ENCODE results near the gene CISD1. TPM values are rescaled to one million over a fixed set of nuclear protein-coding genes. Genes with fewer than 3 reads are reported as not detected.

The CISD1 gene
- total and polyA plus RNA-seq, 10 of the 15 experiments (the other 5 are each of a cell fraction or from before 2014, with no cell fraction given), result 23.0 to 162 (median 58.5) TPM

DNA sequence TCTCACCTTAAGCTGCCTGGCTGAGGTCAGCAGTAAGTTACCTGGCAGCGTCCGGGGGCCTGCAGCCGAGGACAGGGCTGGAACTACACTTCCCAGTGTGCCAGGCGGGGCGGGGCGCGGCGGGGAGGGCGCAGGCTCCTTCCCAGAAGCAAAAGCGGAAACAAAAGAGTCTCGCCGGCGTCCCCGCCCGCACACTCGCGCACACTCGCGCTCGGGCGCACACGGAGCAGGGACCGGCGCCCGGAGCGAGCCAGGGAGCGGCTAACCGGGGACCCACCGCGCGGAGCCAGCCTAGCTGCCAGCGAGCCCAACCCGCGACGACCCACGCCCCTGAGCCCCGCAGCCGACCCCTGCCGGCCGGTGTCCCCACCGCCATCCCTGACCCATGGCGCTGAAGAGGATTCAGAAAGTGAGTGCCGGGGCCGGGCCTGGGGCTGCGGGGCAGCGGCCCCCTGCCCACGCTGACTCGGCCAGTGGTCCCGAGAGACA is 65.9 kb downstream of the CISD1 start, which contains the start of gene UBE2D1 (continued):
- TF ChIP-seq, protein P1, sequence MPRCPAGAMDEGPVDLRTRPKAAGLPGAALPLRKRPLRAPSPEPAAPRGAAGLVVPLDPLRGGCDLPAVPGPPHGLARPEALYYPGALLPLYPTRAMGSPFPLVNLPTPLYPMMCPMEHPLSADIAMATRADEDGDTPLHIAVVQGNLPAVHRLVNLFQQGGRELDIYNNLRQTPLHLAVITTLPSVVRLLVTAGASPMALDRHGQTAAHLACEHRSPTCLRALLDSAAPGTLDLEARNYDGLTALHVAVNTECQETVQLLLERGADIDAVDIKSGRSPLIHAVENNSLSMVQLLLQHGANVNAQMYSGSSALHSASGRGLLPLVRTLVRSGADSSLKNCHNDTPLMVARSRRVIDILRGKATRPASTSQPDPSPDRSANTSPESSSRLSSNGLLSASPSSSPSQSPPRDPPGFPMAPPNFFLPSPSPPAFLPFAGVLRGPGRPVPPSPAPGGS (IDR thresholded peaks at IDR 0.05; ENCODE audit: borderline replicate concordance, insufficient read depth, low read depth, low read length, poor library complexity, severe bottlenecking), result no peak
- TF ChIP-seq POLR2AphosphoS5 (IDR thresholded peaks at IDR 0.05; ENCODE audit: low read length) (peak; percentile 91), HDAC6 (IDR thresholded peaks at IDR 0.05; ENCODE audit: unreplicated experiment) (peak; percentile 81), RCOR1 (conservative IDR thresholded peaks at IDR 0.05; ENCODE audit: low read depth, low read length) (no peak), POLR2A (IDR thresholded peaks at IDR 0.05; ENCODE audit: low read depth, low read length) (peak; percentile 99), SIN3A (IDR thresholded peaks at IDR 0.05; ENCODE audit: low read depth, low read length) (peak; percentile 66; the same call in 1 of the 2 replicates), JUND (IDR thresholded peaks at IDR 0.05; ENCODE audit: low read depth, low read length) (no peak), EGR1 (IDR thresholded peaks at IDR 0.05; ENCODE audit: borderline replicate concordance in 1 of 2, low read depth in 2 of 2, low read length in 2 of 2) (no peak; a peak in 1 of 3 replicates), CHD4 (IDR thresholded peaks at IDR 0.05) (no peak), HDAC2 (IDR thresholded peaks at IDR 0.05) (no peak), PAX5 (IDR thresholded peaks at IDR 0.05; ENCODE audit: borderline replicate concordance, low read depth, low read length) (peak; percentile 55; the same call in 1 of the 2 replicates), RAD21 (IDR thresholded peaks at IDR 0.05; ENCODE audit: insufficient read depth, low read depth, low read length) (no peak), KAT2A (conservative IDR thresholded peaks at IDR 0.05; ENCODE audit: control insufficient read depth, low read depth, low read length) (no peak), MYB (IDR thresholded peaks at IDR 0.05; ENCODE audit: borderline replicate concordance, low read depth, low read length) (no peak), SRF (IDR thresholded peaks at IDR 0.05; ENCODE audit: low read depth in 2 of 2, low read length in 2 of 2) (no peak), HCFC1 (IDR thresholded peaks at IDR 0.05; ENCODE audit: low read length) (peak; percentile 87), ASH2L (IDR thresholded peaks at IDR 0.05; ENCODE audit: borderline replicate concordance, low read depth) (no peak), TARDBP (IDR thresholded peaks at IDR 0.05; ENCODE audit: borderline replicate concordance) (peak; percentile 89; the same call in 1 of the 2 replicates), CBX3 (IDR thresholded peaks at IDR 0.05; ENCODE audit: borderline replicate concordance, low read depth) (no peak), STAT3 (IDR thresholded peaks at IDR 0.05; ENCODE audit: low read depth, low read length) (no peak), RFX5 (IDR thresholded peaks at IDR 0.05; ENCODE audit: low read depth, low read length) (no peak), BCL11A (IDR thresholded peaks at IDR 0.05; ENCODE audit: low read depth, low read length) (no peak), TBL1XR1 (IDR thresholded peaks at IDR 0.05; ENCODE audit: low read depth, low read length) (no peak), ZNF207 (IDR thresholded peaks at IDR 0.05; ENCODE audit: borderline replicate concordance) (no peak)
- TF ChIP-seq, protein P2, sequence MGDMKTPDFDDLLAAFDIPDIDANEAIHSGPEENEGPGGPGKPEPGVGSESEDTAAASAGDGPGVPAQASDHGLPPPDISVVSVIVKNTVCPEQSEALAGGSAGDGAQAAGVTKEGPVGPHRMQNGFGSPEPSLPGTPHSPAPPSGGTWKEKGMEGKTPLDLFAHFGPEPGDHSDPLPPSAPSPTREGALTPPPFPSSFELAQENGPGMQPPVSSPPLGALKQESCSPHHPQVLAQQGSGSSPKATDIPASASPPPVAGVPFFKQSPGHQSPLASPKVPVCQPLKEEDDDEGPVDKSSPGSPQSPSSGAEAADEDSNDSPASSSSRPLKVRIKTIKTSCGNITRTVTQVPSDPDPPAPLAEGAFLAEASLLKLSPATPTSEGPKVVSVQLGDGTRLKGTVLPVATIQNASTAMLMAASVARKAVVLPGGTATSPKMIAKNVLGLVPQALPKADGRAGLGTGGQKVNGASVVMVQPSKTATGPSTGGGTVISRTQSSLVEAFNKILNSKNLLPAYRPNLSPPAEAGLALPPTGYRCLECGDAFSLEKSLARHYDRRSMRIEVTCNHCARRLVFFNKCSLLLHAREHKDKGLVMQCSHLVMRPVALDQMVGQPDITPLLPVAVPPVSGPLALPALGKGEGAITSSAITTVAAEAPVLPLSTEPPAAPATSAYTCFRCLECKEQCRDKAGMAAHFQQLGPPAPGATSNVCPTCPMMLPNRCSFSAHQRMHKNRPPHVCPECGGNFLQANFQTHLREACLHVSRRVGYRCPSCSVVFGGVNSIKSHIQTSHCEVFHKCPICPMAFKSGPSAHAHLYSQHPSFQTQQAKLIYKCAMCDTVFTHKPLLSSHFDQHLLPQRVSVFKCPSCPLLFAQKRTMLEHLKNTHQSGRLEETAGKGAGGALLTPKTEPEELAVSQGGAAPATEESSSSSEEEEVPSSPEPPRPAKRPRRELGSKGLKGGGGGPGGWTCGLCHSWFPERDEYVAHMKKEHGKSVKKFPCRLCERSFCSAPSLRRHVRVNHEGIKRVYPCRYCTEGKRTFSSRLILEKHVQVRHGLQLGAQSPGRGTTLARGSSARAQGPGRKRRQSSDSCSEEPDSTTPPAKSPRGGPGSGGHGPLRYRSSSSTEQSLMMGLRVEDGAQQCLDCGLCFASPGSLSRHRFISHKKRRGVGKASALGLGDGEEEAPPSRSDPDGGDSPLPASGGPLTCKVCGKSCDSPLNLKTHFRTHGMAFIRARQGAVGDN (IDR thresholded peaks at IDR 0.05), result no peak
- TF ChIP-seq, protein P3, sequence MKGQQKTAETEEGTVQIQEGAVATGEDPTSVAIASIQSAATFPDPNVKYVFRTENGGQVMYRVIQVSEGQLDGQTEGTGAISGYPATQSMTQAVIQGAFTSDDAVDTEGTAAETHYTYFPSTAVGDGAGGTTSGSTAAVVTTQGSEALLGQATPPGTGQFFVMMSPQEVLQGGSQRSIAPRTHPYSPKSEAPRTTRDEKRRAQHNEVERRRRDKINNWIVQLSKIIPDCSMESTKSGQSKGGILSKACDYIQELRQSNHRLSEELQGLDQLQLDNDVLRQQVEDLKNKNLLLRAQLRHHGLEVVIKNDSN (IDR thresholded peaks at IDR 0.05; ENCODE audit: borderline replicate concordance, extremely low read length, insufficient read depth, low read depth, low read length), result no peak

Measured in GM12878 (cell line).